Activated CD4-positive, alpha-beta T cell treated with anti-CD3 and anti-CD28 coated beads, Interleukin-2, amount 10 ng/mL, durations not matched to agents 7 days and 5 days (primary cell): ENCODE data around the gene UBR3. TPM values are rescaled to one million over a fixed set of nuclear protein-coding genes. Genes with fewer than 3 reads are reported as not detected.
"Not testable (repeated sequence)": the region's sequence is repeated elsewhere in the genome, so short reads cannot be mapped to it uniquely, and the experiment has no call there.

Experiments
- CTCF ChIA-PET: fragments of 350-600 bp; sonication (Branson Sonifier 250); formaldehyde crosslinking; loops from one replicate; lab custom pipeline; 2021; ENCODE audit warnings: antibody characterized with exemption; lab: Charles Lee
- POLR2A ChIA-PET: fragments of 350-600 bp; sonication (Branson Sonifier 250); formaldehyde crosslinking; loops from one replicate; lab custom pipeline; 2021; ENCODE audit warnings: antibody characterized with exemption; lab: Charles Lee
- DNase-seq: peaks from one replicate; pipeline ENCODE4 v3.0.0-alpha.2; 2020
- H3K27ac Mint-ChIP-seq: one replicate; pipeline ENCODE4 v1.8.0; 2021; ENCODE audit warnings: mild to moderate bottlenecking, moderate library complexity, mixed read lengths
- H3K27me3 Mint-ChIP-seq: one replicate; pipeline ENCODE4 v1.8.0; 2021; ENCODE audit warnings: mixed read lengths
- H3K36me3 Mint-ChIP-seq: one replicate; pipeline ENCODE4 v1.8.0; 2021; ENCODE audit warnings: low read depth, mixed read lengths
- H3K4me1 Mint-ChIP-seq: one replicate; pipeline ENCODE4 v1.8.0; 2021; ENCODE audit warnings: mixed read lengths
- H3K4me3 Mint-ChIP-seq: one replicate; pipeline ENCODE4 v1.8.0; 2021; ENCODE audit warnings: mild to moderate bottlenecking, moderate library complexity, mixed read lengths
- H3K9me3 Mint-ChIP-seq: one replicate; pipeline ENCODE4 v1.8.0; 2021; ENCODE audit warnings: mixed read lengths
- total RNA-seq, 2 experiments: library from RNA; stranded (reverse); gene quantifications; one replicate each; pipeline ENCODE4 v1.2.3, GENCODE V29; 2021

UBR3 gene
- total RNA-seq, 2 experiments from 2014 or later: 22.4 to 27.4 TPM

GRCh38 chr2:169803480-169803879 lies 23.8 kb upstream of the UBR3 start:
- Mint-ChIP-seq H3K27me3 (no peaks in the 10 kb centered on the region), H3K36me3 (peaks cover 42% of the 10 kb centered on the region), H3K9me3 (no peaks in the 10 kb centered on the region), H3K27ac (no peak overlapping the region), H3K4me1 (peaks cover 29% of the 10 kb centered on the region), H3K4me3 (no peak overlapping the region)
- no peak for DNase-seq
- ChIA-PET CTCF (interaction anchor here (0.7 to 3.7 kb wide), 5 partner anchors 15 to 73 kb away, joined by 3 to 10 read pairs (median 3); partner anchors contain the start of genes METTL5 and UBR3), POLR2A (interaction anchor here (0.5 kb wide), 1 partner anchor 966 kb away, joined by 4 read pairs; no protein-coding TSS in a partner anchor)

- ChIA-PET CTCF (no interaction called here), POLR2A (no interaction called here)
- no peaks in the 10 kb centered on the region for H3K9me3 Mint-ChIP-seq
These were observed 20.7 kb upstream of the UBR3 start for GRCh38 chr2:169806586-169806985.

GRCh38 chr2:169808221-169808620 lies 19.0 kb upstream of the UBR3 start:
- H3K27ac Mint-ChIP-seq: no peak overlapping the region
- POLR2A ChIA-PET: no interaction called here
- H3K4me3 Mint-ChIP-seq: no peak overlapping the region
- H3K9me3 Mint-ChIP-seq: no peaks in the 10 kb centered on the region
- CTCF ChIA-PET: interaction anchor here (1.0 to 2.5 kb wide), 3 partner anchors 10 to 20 kb away, joined by 3 to 9 read pairs (median 7); partner anchors contain the start of gene METTL5
- no peak for DNase-seq
- peaks cover 56% of the 10 kb centered on the region for H3K36me3 Mint-ChIP-seq
- H3K4me1 Mint-ChIP-seq: peaks cover 2% of the 10 kb centered on the region
- no peaks in the 10 kb centered on the region for H3K27me3 Mint-ChIP-seq

More at GRCh38 chr2:169806586-169806985, 20.7 kb upstream of the UBR3 start:
- peaks cover 56% of the 10 kb centered on the region for H3K36me3 Mint-ChIP-seq
- no peaks in the 10 kb centered on the region for H3K27me3 Mint-ChIP-seq
- H3K4me1 Mint-ChIP-seq: peaks cover 14% of the 10 kb centered on the region
- no peak for DNase-seq
- H3K4me3 Mint-ChIP-seq: no peak overlapping the region
- no peak overlapping the region for H3K27ac Mint-ChIP-seq

- H3K27me3 Mint-ChIP-seq: no peaks in the 10 kb centered on the region
- peaks cover 8% of the 10 kb centered on the region for H3K4me1 Mint-ChIP-seq
- H3K9me3 Mint-ChIP-seq: peaks cover 12% of the 10 kb centered on the region
- no peak for DNase-seq
- H3K27ac Mint-ChIP-seq: no peak overlapping the region
- ChIA-PET POLR2A (no interaction called here), CTCF (interaction anchor here (3.1 kb wide), 1 partner anchor 9 kb away, joined by 13 read pairs; the partner anchor contains the start of gene METTL5)
- H3K36me3 Mint-ChIP-seq: peaks cover 60% of the 10 kb centered on the region
- H3K4me3 Mint-ChIP-seq: no peak overlapping the region
These were observed 11.4 kb upstream of the UBR3 start for GRCh38 chr2:169815849-169816248.

GRCh38 chr2:169816961-169817360 lies 10.3 kb upstream of the UBR3 start:
- H3K27me3 Mint-ChIP-seq, POLR2A ChIA-PET, DNase-seq, H3K27ac Mint-ChIP-seq, H3K4me3 Mint-ChIP-seq: not testable (repeated sequence)
- CTCF ChIA-PET: interaction anchor here (3.1 kb wide), 1 partner anchor 8 kb away, joined by 13 read pairs; the partner anchor contains the start of gene METTL5
- peaks cover 15% of the 10 kb centered on the region for H3K4me1 Mint-ChIP-seq
- peaks cover 60% of the 10 kb centered on the region for H3K36me3 Mint-ChIP-seq
- H3K9me3 Mint-ChIP-seq: peaks cover 12% of the 10 kb centered on the region

GRCh38 chr2:169817369-169817768 lies 9.9 kb upstream of the UBR3 start:
- POLR2A ChIA-PET, DNase-seq, H3K4me3 Mint-ChIP-seq, H3K27me3 Mint-ChIP-seq, H3K27ac Mint-ChIP-seq: not testable (repeated sequence)
- Mint-ChIP-seq H3K4me1 (peaks cover 17% of the 10 kb centered on the region), H3K36me3 (peaks cover 59% of the 10 kb centered on the region), H3K9me3 (peaks cover 12% of the 10 kb centered on the region)
- CTCF ChIA-PET: interaction anchor here (3.1 kb wide), 1 partner anchor 8 kb away, joined by 13 read pairs; the partner anchor contains the start of gene METTL5

GRCh38 chr2:169818241-169818640 lies 9.0 kb upstream of the UBR3 start:
- Mint-ChIP-seq H3K27me3 (no peaks in the 10 kb centered on the region), H3K4me1 (peaks cover 25% of the 10 kb centered on the region), H3K27ac (no peak overlapping the region), H3K36me3 (peaks cover 56% of the 10 kb centered on the region), H3K9me3 (peaks cover 12% of the 10 kb centered on the region), H3K4me3 (no peak overlapping the region)
- POLR2A ChIA-PET: no interaction called here
- CTCF ChIA-PET: interaction anchor here (0.8 to 1.7 kb wide), 3 partner anchors 10 to 60 kb away, joined by 3 to 10 read pairs (median 7); no protein-coding TSS in a partner anchor
- DNase-seq: no peak

GRCh38 chr2:169819106-169819505 lies 8.1 kb upstream of the UBR3 start:
- H3K9me3 Mint-ChIP-seq: peaks cover 12% of the 10 kb centered on the region
- H3K27me3 Mint-ChIP-seq: no peaks in the 10 kb centered on the region
- CTCF ChIA-PET: interaction anchor here (1.7 kb wide), 2 partner anchors 11 to 17 kb away, joined by 7 to 10 read pairs; no protein-coding TSS in a partner anchor
- H3K4me3 Mint-ChIP-seq: no peak overlapping the region
- peaks cover 57% of the 10 kb centered on the region for H3K36me3 Mint-ChIP-seq
- H3K4me1 Mint-ChIP-seq: peaks cover 33% of the 10 kb centered on the region
- peak overlapping the region; percentile 38 for H3K27ac Mint-ChIP-seq
- no peak for DNase-seq
- POLR2A ChIA-PET: no interaction called here

- peaks cover 12% of the 10 kb centered on the region for H3K9me3 Mint-ChIP-seq
- CTCF ChIA-PET, POLR2A ChIA-PET, H3K27me3 Mint-ChIP-seq, H3K4me3 Mint-ChIP-seq, H3K27ac Mint-ChIP-seq, DNase-seq: not testable (repeated sequence)
- peaks cover 37% of the 10 kb centered on the region for H3K4me1 Mint-ChIP-seq
- peaks cover 53% of the 10 kb centered on the region for H3K36me3 Mint-ChIP-seq
These were observed 7.2 kb upstream of the UBR3 start for GRCh38 chr2:169820101-169820500.

- CTCF ChIA-PET: no interaction called here
- peaks cover 5% of the 10 kb centered on the region for H3K9me3 Mint-ChIP-seq
- H3K4me1 Mint-ChIP-seq: peaks cover 43% of the 10 kb centered on the region
- H3K27ac Mint-ChIP-seq: no peak overlapping the region
- no peak overlapping the region for H3K4me3 Mint-ChIP-seq
- no peaks in the 10 kb centered on the region for H3K27me3 Mint-ChIP-seq
- H3K36me3 Mint-ChIP-seq: peaks cover 35% of the 10 kb centered on the region
- POLR2A ChIA-PET: no interaction called here
- no peak for DNase-seq
These were observed 5.2 kb upstream of the UBR3 start for GRCh38 chr2:169822036-169822435.

- no peaks in the 10 kb centered on the region for H3K9me3 Mint-ChIP-seq
- H3K27ac Mint-ChIP-seq: no peak overlapping the region
- POLR2A ChIA-PET: no interaction called here
- peak overlapping the region; percentile 57 for H3K4me3 Mint-ChIP-seq
- no peaks in the 10 kb centered on the region for H3K27me3 Mint-ChIP-seq
- DNase-seq: no peak
- peaks cover 26% of the 10 kb centered on the region for H3K36me3 Mint-ChIP-seq
- peaks cover 44% of the 10 kb centered on the region for H3K4me1 Mint-ChIP-seq
- CTCF ChIA-PET: interaction anchor here (3.6 kb wide), 1 partner anchor 11 kb away, joined by 23 read pairs; no protein-coding TSS in a partner anchor
These were observed 4.4 kb upstream of the UBR3 start for GRCh38 chr2:169822785-169823392.

- no peak for DNase-seq
- H3K36me3 Mint-ChIP-seq: peaks cover 21% of the 10 kb centered on the region
- H3K9me3 Mint-ChIP-seq: no peaks in the 10 kb centered on the region
- CTCF ChIA-PET: interaction anchor here (0.7 to 3.6 kb wide), 10 partner anchors 8 to 184 kb away, joined by 3 to 23 read pairs (median 5); no protein-coding TSS in a partner anchor
- H3K27me3 Mint-ChIP-seq: no peaks in the 10 kb centered on the region
- H3K4me1 Mint-ChIP-seq: peaks cover 52% of the 10 kb centered on the region
- H3K4me3 Mint-ChIP-seq: peak overlapping the region; percentile 81
- H3K27ac Mint-ChIP-seq: peak overlapping the region; percentile 71
- POLR2A ChIA-PET: interaction anchor here (0.6 kb wide), 1 partner anchor 98 kb away, joined by 3 read pairs; no protein-coding TSS in a partner anchor
These were observed 3.3 kb upstream of the UBR3 start for GRCh38 chr2:169823996-169824372.
